PC-3 (cell line): ENCODE measurements around the gene KAZN. TPM values are rescaled to one million over a fixed set of nuclear protein-coding genes. Genes with fewer than 3 reads are reported as not detected.
A peak's percentile ranks its signal among the peaks of the same experiment; 100 is the strongest.

Experiments
- ATAC-seq: fragments of 200-7000 bp; cut with Tn5 transposase; 2 replicates; pipeline ENCODE4 v1.9.1; 2020; ENCODE audit warnings: mild to moderate bottlenecking, moderate library complexity
- BruUV-seq: library from RNA; stranded (reverse); fragments of 400-500 nt; replicated peaks from 2 replicates; lab custom pipeline; 2021; lab: Mats Ljungman, UMichigan
- CTCF ChIA-PET: fragments of 300-600 bp; sonication (Branson Sonifier 250); formaldehyde crosslinking; loops from one replicate; lab custom pipeline; 2022; ENCODE audit warnings: antibody characterized with exemption; lab: Charles Lee
- POLR2A ChIA-PET: fragments of 300-600 bp; sonication (Branson Sonifier 250); formaldehyde crosslinking; loops from one replicate; lab custom pipeline; 2022; ENCODE audit warnings: antibody characterized with exemption; ENCODE audit not compliant: unreplicated experiment; lab: Charles Lee
- DNase-seq: peaks from one replicate; pipeline ENCODE4 v3.0.0-alpha.2; 2015
- H2AFZ ChIP-seq: fragments of 300-600 bp; sonication (generic); 2 replicates; pipeline ENCODE4 v1.6.0; 2016; ENCODE audit warnings: antibody characterized with exemption, low read length
- H3F3A ChIP-seq: fragments of 300-600 bp; sonication (generic); one replicate; pipeline ENCODE4 v1.6.0; 2017; ENCODE audit warnings: antibody characterized with exemption, low read length, control low read depth, mild to moderate bottlenecking; ENCODE audit not compliant: unreplicated experiment
- H3K27ac ChIP-seq: fragments of 300-600 bp; sonication (generic); 2 replicates; pipeline ENCODE4 v1.5.1; 2016; ENCODE audit warnings: mild to moderate bottlenecking, low read length
- H3K27me3 ChIP-seq: fragments of 300-600 bp; sonication (generic); 2 replicates; pipeline ENCODE4 v1.6.1; 2016; ENCODE audit warnings: low read length, mixed read lengths
- H3K36me3 ChIP-seq: fragments of 300-600 bp; sonication (generic); 2 replicates; pipeline ENCODE4 v1.6.1; 2016; ENCODE audit warnings: low read depth, mixed run types, low read length, mixed read lengths
- H3K4me1 ChIP-seq: fragments of 300-600 bp; sonication (generic); 2 replicates; pipeline ENCODE4 v1.5.1; 2016; ENCODE audit warnings: low read length; ENCODE audit not compliant: insufficient read depth
- H3K4me2 ChIP-seq: fragments of 300-600 bp; sonication (generic); 2 replicates; pipeline ENCODE4 v1.6.0; 2016; ENCODE audit warnings: low read length
- H3K4me3 ChIP-seq: fragments of 300-600 bp; sonication (generic); 2 replicates; pipeline ENCODE4 v1.5.1; 2016; ENCODE audit warnings: mild to moderate bottlenecking, low read length, mixed read lengths
- H3K79me2 ChIP-seq: fragments of 300-600 bp; sonication (generic); 2 replicates; pipeline ENCODE4 v1.6.1; 2017; ENCODE audit warnings: low read length, mixed read lengths
- H3K9ac ChIP-seq: fragments of 300-600 bp; sonication (generic); 2 replicates; pipeline ENCODE4 v1.6.0; 2016; ENCODE audit warnings: mild to moderate bottlenecking, low read length
- H3K9me2 ChIP-seq: fragments of 300-600 bp; sonication (generic); replicated peaks from 2 replicates; pipeline ENCODE4 v1.6.1; 2016; ENCODE audit warnings: mixed run types, low read length, mixed read lengths
- H3K9me3 ChIP-seq: fragments of 300-600 bp; sonication (generic); 2 replicates; pipeline ENCODE4 v1.6.1; 2016; ENCODE audit warnings: low read length, mixed read lengths
- H4K20me1 ChIP-seq: fragments of 300-600 bp; sonication (generic); 2 replicates; pipeline ENCODE4 v1.6.1; 2016; ENCODE audit warnings: low read length, mixed read lengths
- CTCF ChIP-seq: fragments of 300-600 bp; sonication (generic); conservative IDR thresholded peaks from 2 replicates; pipeline ENCODE4 v1.5.1; 2017; ENCODE audit warnings: antibody characterized with exemption, low read depth, mild to moderate bottlenecking, low read length
- EZH2 ChIP-seq: fragments of 300-600 bp; sonication (generic); IDR thresholded peaks from one replicate; pipeline ENCODE4 v1.6.1; 2017; ENCODE audit warnings: antibody characterized with exemption, mild to moderate bottlenecking, low read length; ENCODE audit not compliant: unreplicated experiment
- EZH2phosphoT487 ChIP-seq: fragments of 300-600 bp; sonication (generic); IDR thresholded peaks from 2 replicates; pipeline ENCODE4 v1.6.1; 2018; ENCODE audit warnings: mild to moderate bottlenecking, antibody characterized with exemption, low read length, borderline replicate concordance
- intact Hi-C: fragments of 100-400 bp; cut with micrococcal nuclease; formaldehyde crosslinking; loops from 2 replicates; pipeline ENCODE4 v1.9.0; 2023
- total RNA-seq: library from RNA; depleted of rRNA; stranded (reverse); fragments of >200 nt; gene quantifications from 2 replicates; pipeline ENCODE4 v1.2.3, GENCODE V29; 2014

KAZN gene
- total RNA-seq, 1 experiment from 2014 or later: 2.0 TPM

DNA sequence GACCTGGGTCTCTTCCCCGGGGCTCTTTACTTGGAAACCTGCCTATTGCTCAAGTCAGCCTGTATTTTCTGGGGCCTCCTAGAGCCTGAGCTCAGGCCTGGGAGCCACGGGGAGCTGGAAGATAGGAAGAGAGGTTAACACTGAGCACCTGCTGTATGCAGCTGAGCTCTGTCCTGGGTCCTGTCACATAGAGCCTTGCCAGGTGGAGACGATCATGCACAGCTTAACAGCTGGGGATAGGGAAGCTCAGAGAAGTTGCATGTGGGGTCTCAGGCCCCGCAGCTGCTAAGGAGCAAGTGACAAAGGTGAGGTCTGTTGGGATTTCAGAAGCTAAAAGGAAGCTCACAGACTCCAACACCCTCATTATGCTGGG is 427.6 kb downstream of the KAZN start:
- no peaks in the 10 kb centered on the region for H3F3A ChIP-seq
- H3K4me3 ChIP-seq: no peak overlapping the region
- ChIA-PET POLR2A (no interaction called here), CTCF (interaction anchor here (0.7 kb wide), 1 partner anchor 21 kb away, joined by 3 read pairs; no protein-coding TSS in a partner anchor)
- 0 out of 2 replicates have a peak, but pooled peaks cover 6% of the 10 kb centered on the region for H3K4me1 ChIP-seq
- no TSS peak for BruUV-seq
- H3K27me3 ChIP-seq: no peaks in the 10 kb centered on the region
- H2AFZ ChIP-seq: no peak overlapping the region
- no peaks in the 10 kb centered on the region for H3K9me3 ChIP-seq
- no peaks in the 10 kb centered on the region for H3K79me2 ChIP-seq
- intact Hi-C loops: loop anchor here (5.0 kb wide), 2 partner anchors 419 to 1059 kb away; no protein-coding TSS in a partner anchor
- ATAC-seq: no peak
- TF ChIP-seq EZH2 (no peak), CTCF (no peak), EZH2phosphoT487 (no peak)
- H4K20me1 ChIP-seq: no peaks in the 10 kb centered on the region
- H3K9me2 ChIP-seq: no peaks in the 10 kb centered on the region
- H3K4me2 ChIP-seq: no peak overlapping the region
- no peak for DNase-seq
- H3K27ac ChIP-seq: no peak overlapping the region
- H3K9ac ChIP-seq: no peak overlapping the region
- H3K36me3 ChIP-seq: no peaks in the 10 kb centered on the region

DNA sequence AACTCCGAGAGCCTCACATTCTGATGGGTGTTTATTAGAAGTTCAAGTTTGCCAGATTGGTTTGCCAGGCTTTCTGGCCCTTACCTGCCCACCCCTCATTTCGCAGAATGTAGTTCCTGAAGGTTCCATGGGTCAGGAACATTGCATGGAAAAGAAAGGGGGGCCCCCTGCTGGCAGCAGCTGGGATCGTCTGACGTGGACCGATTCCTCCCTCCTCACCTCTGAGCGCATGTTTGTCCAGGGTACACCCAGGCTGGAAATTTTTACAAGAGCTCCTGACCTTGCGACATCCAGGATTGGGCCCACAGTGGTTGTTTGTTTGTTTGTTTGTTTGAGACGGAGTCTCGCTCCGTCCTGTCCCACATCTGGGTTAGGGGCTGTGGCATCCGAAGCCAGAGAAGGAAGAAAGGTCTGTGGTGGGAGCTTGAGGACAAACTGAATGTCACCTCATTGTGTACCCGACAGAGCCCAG is 429.1 kb downstream of the KAZN start:
- H3K27ac ChIP-seq: no peak overlapping the region
- no peak overlapping the region for H2AFZ ChIP-seq
- intact Hi-C loops: loop anchor here (1.0 to 5.0 kb wide), 3 partner anchors 98 to 1060 kb away; no protein-coding TSS in a partner anchor
- TF ChIP-seq CTCF: peak; percentile 93
- TF ChIP-seq EZH2phosphoT487: no peak
- H3K9ac ChIP-seq: no peak overlapping the region
- BruUV-seq: no TSS peak
- no peaks in the 10 kb centered on the region for H3K27me3 ChIP-seq
- H3K79me2 ChIP-seq: no peaks in the 10 kb centered on the region
- ChIA-PET POLR2A (no interaction called here), CTCF (interaction anchor here (0.6 to 0.7 kb wide), 4 partner anchors 39 to 218 kb away, joined by 3 to 7 read pairs (median 4); no protein-coding TSS in a partner anchor)
- ATAC-seq (peak; percentile 85), DNase-seq (peak; percentile 73)
- H3F3A ChIP-seq: no peaks in the 10 kb centered on the region
- H4K20me1 ChIP-seq: no peaks in the 10 kb centered on the region
- H3K4me3 ChIP-seq: no peak overlapping the region
- no peak overlapping the region for H3K4me2 ChIP-seq
- 0 out of 2 replicates have a peak, but pooled peaks cover 6% of the 10 kb centered on the region for H3K4me1 ChIP-seq
- no peaks in the 10 kb centered on the region for H3K9me3 ChIP-seq
- no peaks in the 10 kb centered on the region for H3K9me2 ChIP-seq
- no peaks in the 10 kb centered on the region for H3K36me3 ChIP-seq

DNA sequence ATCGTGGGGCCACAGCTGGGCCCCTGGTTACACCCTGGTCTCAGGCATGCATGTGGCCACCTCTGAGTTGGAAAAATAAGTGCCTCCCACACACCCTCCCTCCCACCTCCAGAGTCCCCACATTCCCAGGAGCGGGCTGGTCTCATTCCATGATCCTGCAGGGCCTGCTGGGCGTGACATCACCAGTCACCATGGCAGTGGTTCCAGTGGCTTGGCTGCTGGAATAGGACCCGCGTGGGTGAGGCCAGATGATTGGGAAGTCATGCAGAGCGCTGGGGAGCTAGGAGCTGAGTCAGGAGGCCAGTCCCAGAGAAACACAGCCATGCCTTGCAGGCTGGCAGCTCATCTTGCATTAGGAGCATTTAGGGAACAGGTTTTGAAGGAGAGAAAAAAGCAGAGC is 429.6 kb downstream of the KAZN start:
- H2AFZ ChIP-seq: no peak overlapping the region
- peak; percentile 52 for DNase-seq
- no peak overlapping the region for H3K9ac ChIP-seq
- H3K9me2 ChIP-seq: no peaks in the 10 kb centered on the region
- intact Hi-C loops: loop anchor here (5.0 kb wide), 2 partner anchors 421 to 1061 kb away; no protein-coding TSS in a partner anchor
- POLR2A ChIA-PET: no interaction called here
- H4K20me1 ChIP-seq: no peaks in the 10 kb centered on the region
- H3K4me2 ChIP-seq: no peak overlapping the region
- no peaks in the 10 kb centered on the region for H3K27me3 ChIP-seq
- H3K4me1 ChIP-seq: peaks cover 8% of the 10 kb centered on the region; the same call in 1 of the 2 replicates
- H3K79me2 ChIP-seq: no peaks in the 10 kb centered on the region
- H3F3A ChIP-seq: no peaks in the 10 kb centered on the region
- BruUV-seq: no TSS peak
- H3K36me3 ChIP-seq: no peaks in the 10 kb centered on the region
- H3K4me3 ChIP-seq: no peak overlapping the region
- H3K27ac ChIP-seq: no peak overlapping the region
- TF ChIP-seq EZH2 (no peak), EZH2phosphoT487 (no peak), CTCF (no peak)
- ATAC-seq: peak; percentile 54
- no peaks in the 10 kb centered on the region for H3K9me3 ChIP-seq
- CTCF ChIA-PET: interaction anchor here (0.6 to 0.7 kb wide), 4 partner anchors 40 to 219 kb away, joined by 3 to 7 read pairs (median 4); no protein-coding TSS in a partner anchor
